ENCODE data around the gene TEC.
"Not testable (repeated sequence)": the region's sequence is repeated elsewhere in the genome, so short reads cannot be mapped to it uniquely, and the experiment has no call there.

TEC gene

GRCh38 chr4:48268956-48269860, at the start of gene TEC:
Gene TEC, minus strand, starts transcription at chr4:48269838. Its CDS starts 41,224 bp downstream, at chr4:48228614.
- DNase-seq (ENCODE audit: low read depth in 2 of 2), result peak in 1 of 2 donors; percentile 5

- DNase-seq (ENCODE audit: low read depth in 2 of 2), result no peak
These were observed 46.3 kb upstream of the TEC start for GRCh38 chr4:48315728-48316630.

GRCh38 chr4:48314746-48315145, 45.1 kb upstream of the TEC start:
- not testable (repeated sequence) for DNase-seq (ENCODE audit: low read depth in 2 of 2)

- no peak for DNase-seq (ENCODE audit: low read depth in 2 of 2)
These were observed 42.3 kb upstream of the TEC start for GRCh38 chr4:48311896-48312295.

GRCh38 chr4:48308901-48309300, 39.3 kb upstream of the TEC start:
- DNase-seq (ENCODE audit: low read depth in 2 of 2), result no peak

GRCh38 chr4:48307528-48307927, 37.9 kb upstream of the TEC start:
- no peak for DNase-seq (ENCODE audit: low read depth in 2 of 2)

GRCh38 chr4:48305508-48305907, 35.9 kb upstream of the TEC start:
- no peak for DNase-seq (ENCODE audit: low read depth in 2 of 2)

- no peak for DNase-seq (ENCODE audit: low read depth in 2 of 2)
These were observed 30.4 kb upstream of the TEC start for GRCh38 chr4:48300004-48300403.

- DNase-seq (ENCODE audit: low read depth in 2 of 2), result no peak
These were observed 29.9 kb upstream of the TEC start for GRCh38 chr4:48299560-48299959.

GRCh38 chr4:48297256-48297846, 27.7 kb upstream of the TEC start:
- no peak for DNase-seq (ENCODE audit: low read depth in 2 of 2)

- DNase-seq (ENCODE audit: low read depth in 2 of 2), result no peak
These were observed 26.7 kb upstream of the TEC start for GRCh38 chr4:48296365-48296764.

- DNase-seq (ENCODE audit: low read depth in 2 of 2), result no peak
These were observed 25.5 kb upstream of the TEC start for GRCh38 chr4:48295116-48295515.

GRCh38 chr4:48292218-48292790, 22.7 kb upstream of the TEC start:
- DNase-seq (ENCODE audit: low read depth in 2 of 2), result not testable (repeated sequence)

GRCh38 chr4:48290146-48290772, 20.6 kb upstream of the TEC start:
- no peak for DNase-seq (ENCODE audit: low read depth in 2 of 2)

- not testable (repeated sequence) for DNase-seq (ENCODE audit: low read depth in 2 of 2)
These were observed 16.4 kb upstream of the TEC start for GRCh38 chr4:48286060-48286459.

GRCh38 chr4:48285640-48286039, 16.0 kb upstream of the TEC start:
- not testable (repeated sequence) for DNase-seq (ENCODE audit: low read depth in 2 of 2)

GRCh38 chr4:48275686-48276085, 6.0 kb upstream of the TEC start:
- DNase-seq (ENCODE audit: low read depth in 2 of 2), result no peak

GRCh38 chr4:48275247-48275646, 5.6 kb upstream of the TEC start:
- no peak for DNase-seq (ENCODE audit: low read depth in 2 of 2)

GRCh38 chr4:48271626-48272025, 2.0 kb upstream of the TEC start:
- no peak for DNase-seq (ENCODE audit: low read depth in 2 of 2)

- DNase-seq (ENCODE audit: low read depth in 2 of 2), result no peak
These were observed 1.4 kb upstream of the TEC start for GRCh38 chr4:48270951-48271473.

GRCh38 chr4:48270523-48270897, 872 bp upstream of the TEC start:
- DNase-seq (ENCODE audit: low read depth in 2 of 2), result no peak

Measured in stimulated activated CD8-positive, alpha-beta memory T cell treated with anti-CD3 and anti-CD28 coated beads, Interleukin-7, amount 100 ng/mL, for 1 hour (primary cell).